D721Med (cell line): ENCODE results near the gene CD82.

Experiments
- DNase-seq: peaks from one replicate; pipeline ENCODE4 v3.0.0; 2011; ENCODE audit warnings: low spot score; ENCODE audit not compliant: insufficient read length
- FAIRE-seq: peaks from 2 replicates; lab custom pipeline; 2011; peaks lifted over from hg19 to GRCh38; lab: Jason Lieb, UNC
- TF ChIP-seq, protein P1 (sequence below): IDR thresholded peaks from 2 replicates; pipeline ENCODE4 v1.5.1; 2012; ENCODE audit warnings: mild to moderate bottlenecking, control low read depth; ENCODE audit not compliant: insufficient read depth; ENCODE audit errors: missing control alignments

CD82 gene

DNA sequence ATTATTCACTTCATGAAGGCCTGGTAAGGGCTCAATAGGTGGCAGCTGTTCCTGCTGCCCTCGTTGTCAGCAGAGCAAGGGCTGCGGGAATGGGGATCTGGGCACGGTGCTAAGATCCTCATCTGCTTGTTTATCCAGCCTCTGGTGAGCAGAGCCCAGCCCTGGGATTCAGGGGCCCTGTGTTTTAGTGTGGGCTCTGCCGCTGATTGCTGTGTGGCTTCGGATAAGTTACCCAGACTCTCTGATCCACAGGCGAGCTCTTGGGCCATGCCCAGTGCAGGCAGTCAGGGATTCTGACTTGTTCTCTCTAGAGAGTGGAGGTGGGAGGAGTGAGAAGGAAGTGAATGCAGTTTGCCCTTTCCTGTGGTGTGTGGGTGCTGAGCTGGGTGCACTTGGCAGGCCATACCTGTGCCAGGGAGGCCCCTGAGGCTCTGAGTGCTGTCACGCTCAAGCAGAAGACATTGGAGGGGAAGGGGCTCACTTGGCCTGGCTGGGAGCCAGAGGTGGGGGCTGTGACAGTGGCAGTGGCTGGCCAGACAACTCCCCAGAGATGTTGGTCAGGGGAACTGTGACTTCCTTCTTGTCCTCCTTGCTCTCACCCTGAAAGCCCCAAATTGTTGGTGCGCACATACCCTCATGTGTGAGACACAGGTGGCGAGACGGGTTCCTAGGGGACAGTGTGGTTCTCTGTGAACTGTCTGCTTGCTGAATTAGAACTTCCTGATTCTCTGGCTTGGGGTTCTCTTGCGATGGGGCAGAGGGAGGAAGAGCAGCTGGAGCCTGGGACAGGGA is 43.7 kb downstream of the CD82 start:
- TF ChIP-seq, protein P1, sequence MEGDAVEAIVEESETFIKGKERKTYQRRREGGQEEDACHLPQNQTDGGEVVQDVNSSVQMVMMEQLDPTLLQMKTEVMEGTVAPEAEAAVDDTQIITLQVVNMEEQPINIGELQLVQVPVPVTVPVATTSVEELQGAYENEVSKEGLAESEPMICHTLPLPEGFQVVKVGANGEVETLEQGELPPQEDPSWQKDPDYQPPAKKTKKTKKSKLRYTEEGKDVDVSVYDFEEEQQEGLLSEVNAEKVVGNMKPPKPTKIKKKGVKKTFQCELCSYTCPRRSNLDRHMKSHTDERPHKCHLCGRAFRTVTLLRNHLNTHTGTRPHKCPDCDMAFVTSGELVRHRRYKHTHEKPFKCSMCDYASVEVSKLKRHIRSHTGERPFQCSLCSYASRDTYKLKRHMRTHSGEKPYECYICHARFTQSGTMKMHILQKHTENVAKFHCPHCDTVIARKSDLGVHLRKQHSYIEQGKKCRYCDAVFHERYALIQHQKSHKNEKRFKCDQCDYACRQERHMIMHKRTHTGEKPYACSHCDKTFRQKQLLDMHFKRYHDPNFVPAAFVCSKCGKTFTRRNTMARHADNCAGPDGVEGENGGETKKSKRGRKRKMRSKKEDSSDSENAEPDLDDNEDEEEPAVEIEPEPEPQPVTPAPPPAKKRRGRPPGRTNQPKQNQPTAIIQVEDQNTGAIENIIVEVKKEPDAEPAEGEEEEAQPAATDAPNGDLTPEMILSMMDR: no peak
- no peak for DNase-seq
- no peak for FAIRE-seq

- TF ChIP-seq, protein P1: no peak
- DNase-seq: no peak
- FAIRE-seq: no peak
Observed at GRCh38 chr11:44609783-44610155, 44.3 kb downstream of the CD82 start.

DNA sequence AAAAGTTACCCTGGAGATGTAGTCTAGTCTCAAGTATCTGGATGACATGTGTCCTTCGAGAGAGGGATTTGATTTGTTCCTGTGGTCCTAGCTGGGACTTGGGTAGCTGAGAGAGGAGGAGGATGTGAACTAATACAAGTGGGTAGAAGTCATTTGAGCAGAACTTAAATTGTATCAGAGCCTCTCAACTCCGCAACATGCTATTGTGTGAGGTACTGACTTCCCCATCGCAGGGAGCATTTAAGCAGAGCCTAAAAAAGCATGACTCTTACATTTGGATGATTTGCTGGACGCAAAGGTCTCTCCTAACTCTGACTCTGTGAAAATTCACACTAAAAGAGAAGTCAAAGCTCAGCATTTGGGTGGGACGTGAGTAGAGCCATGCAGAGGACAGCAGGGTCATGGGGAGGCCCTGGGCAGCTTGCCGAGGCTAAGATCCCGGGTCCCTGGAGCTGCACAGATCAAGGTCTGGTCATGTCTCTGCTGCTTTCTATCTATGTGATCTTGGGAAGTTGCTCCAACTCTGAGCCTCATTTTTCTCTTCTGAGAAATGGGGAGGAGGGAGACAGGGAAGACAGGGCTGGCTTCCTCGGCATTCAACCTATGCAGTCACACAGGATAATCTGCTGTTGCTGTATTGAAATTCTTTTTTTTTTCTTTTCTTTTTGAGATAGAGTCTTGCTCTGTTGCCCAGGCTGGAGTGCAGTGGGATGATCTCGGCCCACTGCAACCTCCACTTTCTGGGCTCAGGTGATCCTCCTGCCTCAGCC is 44.9 kb downstream of the CD82 start:
- TF ChIP-seq, protein P1: no peak
- DNase-seq: no peak
- no peak for FAIRE-seq

GRCh38 chr11:44611088-44611487 is 45.6 kb downstream of the CD82 start:
- FAIRE-seq (no peak), DNase-seq (no peak)
- TF ChIP-seq, protein P1: no peak

DNA sequence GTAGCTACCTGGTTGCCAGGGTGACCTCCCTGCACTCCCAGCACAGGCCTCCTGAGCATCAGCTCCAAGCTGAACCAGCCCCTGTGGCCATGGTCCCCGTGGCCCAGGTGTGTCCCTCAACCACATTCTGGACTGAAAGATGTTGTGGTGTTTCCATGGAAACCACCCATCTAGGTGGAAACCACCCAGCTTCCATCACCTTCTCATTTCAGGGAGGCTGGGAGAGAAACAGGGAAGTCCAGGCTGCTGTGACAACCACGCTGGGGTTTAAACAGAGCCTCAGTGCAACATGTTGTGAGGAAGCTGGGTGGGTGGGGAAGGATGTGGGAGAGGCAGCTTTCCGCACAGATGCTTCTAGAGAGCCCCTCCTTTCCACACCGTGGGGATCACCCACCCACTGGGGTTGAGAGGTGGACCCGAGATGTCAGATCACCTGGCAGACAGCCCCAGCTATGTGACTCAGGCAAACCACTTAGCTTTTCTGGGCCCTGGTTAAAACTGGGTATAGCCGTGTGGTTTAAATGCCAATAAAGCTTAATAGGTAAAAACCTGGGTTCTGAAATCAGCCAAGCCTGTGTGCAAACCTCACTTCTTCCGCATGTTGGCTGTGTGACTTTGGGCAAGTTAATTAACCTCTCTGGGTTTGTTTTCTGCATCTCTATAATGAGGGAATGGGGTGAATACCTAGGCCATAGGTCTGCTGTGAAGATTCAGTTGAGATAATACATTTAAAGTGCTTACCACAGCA is 46.4 kb downstream of the CD82 start:
- DNase-seq: no peak
- FAIRE-seq: no peak
- TF ChIP-seq, protein P1: no peak

DNA sequence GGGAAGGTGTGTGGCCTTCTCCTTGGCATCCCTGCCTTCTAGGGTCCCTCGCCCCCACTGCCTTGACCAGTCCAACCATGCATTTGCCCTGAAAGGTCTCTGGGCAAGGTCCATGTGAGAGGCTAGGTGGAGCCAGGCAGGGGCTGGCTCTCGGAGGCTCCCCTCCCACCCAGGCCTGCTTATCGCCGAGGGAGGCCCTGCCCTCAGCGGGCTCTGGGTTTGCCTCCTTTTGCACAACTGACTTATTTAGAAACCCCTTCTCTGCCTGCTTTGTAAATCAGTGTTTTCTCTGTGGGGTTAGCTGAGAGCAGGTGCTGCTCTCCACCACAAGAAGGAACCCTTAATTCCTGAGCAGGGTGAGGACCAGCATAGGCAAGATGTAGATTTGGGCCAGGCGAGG is 47.7 kb downstream of the CD82 start:
- FAIRE-seq (no peak), DNase-seq (no peak)
- TF ChIP-seq, protein P1: no peak
